ENCODE data around the gene ITGBL1.

DNA sequence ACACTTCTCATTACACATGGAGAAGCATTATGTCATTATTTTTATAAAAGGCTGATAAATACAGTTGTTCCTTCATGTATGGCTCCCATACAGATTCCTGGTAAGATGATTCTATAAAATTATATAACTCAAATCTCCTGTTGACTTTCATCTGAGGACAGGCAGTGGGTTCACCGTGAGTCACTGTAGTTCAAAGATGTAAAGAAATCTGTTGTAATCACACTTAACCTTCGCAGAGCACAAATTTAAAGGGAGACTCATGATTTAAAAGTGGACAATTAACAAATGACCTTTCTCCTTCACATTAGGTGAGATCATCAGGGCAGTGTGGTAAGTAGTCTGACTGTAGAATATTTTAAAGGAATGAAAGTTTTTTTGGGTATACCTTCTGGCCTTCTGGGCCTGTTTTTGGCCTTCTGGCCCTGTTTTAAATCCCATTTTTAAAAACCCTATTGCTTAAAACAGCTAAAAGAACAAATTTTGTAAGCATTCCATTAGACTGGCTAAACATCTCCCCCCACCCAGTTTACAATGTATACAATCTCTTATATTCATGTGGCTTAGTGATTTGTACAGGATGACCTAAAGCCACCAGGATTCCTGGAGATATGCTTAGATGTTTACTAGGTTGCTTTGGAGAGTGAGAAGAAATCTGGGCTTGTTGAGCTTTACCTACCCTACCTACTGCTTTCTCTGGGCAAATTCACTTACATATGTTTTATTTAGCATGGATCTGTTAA, 171.2 kb downstream of the ITGBL1 start:
- TF ChIP-seq EZH2 (IDR thresholded peaks at IDR 0.05; ENCODE audit: borderline replicate concordance, insufficient read depth, low read depth, low read length, poor library complexity, severe bottlenecking): no peak
- TF ChIP-seq, protein P1, sequence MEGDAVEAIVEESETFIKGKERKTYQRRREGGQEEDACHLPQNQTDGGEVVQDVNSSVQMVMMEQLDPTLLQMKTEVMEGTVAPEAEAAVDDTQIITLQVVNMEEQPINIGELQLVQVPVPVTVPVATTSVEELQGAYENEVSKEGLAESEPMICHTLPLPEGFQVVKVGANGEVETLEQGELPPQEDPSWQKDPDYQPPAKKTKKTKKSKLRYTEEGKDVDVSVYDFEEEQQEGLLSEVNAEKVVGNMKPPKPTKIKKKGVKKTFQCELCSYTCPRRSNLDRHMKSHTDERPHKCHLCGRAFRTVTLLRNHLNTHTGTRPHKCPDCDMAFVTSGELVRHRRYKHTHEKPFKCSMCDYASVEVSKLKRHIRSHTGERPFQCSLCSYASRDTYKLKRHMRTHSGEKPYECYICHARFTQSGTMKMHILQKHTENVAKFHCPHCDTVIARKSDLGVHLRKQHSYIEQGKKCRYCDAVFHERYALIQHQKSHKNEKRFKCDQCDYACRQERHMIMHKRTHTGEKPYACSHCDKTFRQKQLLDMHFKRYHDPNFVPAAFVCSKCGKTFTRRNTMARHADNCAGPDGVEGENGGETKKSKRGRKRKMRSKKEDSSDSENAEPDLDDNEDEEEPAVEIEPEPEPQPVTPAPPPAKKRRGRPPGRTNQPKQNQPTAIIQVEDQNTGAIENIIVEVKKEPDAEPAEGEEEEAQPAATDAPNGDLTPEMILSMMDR (IDR thresholded peaks at IDR 0.05): no peak

Measured in B cell (primary cell).